Right hindlimb (tissue), 1 donor: Measurements from ENCODE around the gene USP50.
"Not testable (repeated sequence)": the region's sequence is repeated elsewhere in the genome, so short reads cannot be mapped to it uniquely, and the experiment has no call there.

ENCODE experiments used
- DNase-seq: peaks from one replicate; pipeline ENCODE4 v3.0.0-alpha.2; 2018

The USP50 gene

DNA sequence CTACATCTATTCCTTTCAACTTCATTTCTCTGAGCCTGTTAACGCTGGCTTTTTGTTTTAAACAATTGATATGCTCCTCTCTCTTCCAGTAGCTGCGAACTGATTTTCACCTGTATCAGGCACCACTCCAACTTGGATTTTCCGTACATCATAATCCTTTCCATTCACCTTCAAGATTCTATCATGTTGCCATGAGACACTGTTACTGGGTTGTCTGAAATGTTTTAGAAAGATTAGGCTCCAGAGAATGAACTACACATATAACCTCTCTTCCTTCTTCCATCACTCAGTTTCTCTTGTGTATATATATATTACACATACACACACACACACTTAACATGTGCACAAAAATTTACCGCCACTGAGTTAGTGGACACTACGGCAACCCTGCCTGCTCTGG lies at the start of gene USP50:
TSS of gene USP50 (minus strand) at position 101 of the 400 bp plus-strand sequence. CDS start 141 bp downstream, outside the sequence.
- no peak for DNase-seq

DNA sequence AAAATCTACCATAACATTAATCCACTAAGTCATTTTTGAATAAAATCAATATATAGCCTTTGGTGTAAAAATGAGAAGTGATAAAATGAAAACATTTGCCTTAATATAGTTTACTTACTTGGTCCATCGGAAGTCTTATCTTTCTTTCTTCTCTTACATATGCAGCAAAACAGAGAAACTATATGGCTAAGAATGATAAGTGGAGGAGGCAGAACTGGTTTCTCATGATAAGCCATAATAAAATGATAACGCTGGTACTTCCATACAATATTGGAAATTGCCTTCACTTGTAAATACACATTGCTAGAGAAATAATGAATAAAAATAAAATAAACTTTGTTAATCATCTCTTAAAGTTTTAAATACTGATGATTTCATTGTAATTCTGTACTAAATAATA lies 47.8 kb upstream of the USP50 start:
- no peak for DNase-seq

DNA sequence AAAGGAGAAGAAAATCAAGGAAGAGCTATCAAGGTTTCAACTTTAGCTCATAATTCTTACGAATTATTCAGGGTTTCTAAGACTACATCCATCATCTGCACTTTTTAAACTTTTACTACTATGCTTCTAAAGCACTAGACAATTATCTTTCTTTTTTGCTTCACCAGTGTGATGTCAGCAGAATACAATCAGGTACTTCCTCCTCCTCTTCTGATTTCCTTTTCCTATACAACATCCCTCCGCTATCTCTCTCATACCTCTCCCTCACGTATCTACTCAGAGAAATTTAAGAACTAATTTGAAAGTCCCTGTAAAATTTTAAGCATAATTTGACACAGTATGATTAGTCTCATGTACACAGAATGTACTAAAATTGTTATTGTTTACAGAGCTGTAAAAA lies 47.3 kb upstream of the USP50 start:
- no peak for DNase-seq

DNA sequence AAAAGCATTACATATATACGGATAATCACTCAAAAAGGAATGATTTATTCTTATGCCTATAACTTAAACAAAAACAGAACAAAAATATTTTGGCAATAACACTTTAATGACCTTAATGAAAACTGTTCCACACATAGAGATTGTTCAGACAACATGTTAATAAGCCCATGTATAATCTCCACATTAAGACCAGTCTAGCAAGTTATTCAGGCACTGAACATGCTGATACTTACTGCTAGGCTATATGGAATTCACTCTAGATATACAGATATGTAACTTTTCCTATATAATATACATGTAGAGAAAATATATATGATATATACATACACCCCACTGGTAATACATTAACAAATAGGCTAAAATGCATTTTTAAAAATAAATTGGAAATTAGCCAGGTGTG lies 43.8 kb upstream of the USP50 start:
- DNase-seq: no peak

DNA sequence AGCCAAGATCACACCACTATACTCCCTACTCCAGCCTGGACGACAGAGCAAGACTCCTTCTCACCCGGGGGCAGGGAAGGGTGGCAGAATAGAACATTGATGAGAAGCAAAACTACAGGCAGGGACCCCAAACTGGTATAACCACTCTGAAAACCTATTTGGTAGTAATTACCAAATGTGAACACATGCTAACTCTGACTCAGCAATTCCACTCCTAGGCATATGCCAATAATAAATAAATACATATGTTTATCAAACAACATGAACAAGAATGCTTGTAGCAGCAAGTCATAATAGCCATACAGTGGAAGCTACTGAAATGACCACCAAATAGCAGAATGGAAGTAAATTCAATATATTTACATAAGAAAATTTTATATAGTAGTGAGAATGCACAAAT lies 31.0 kb upstream of the USP50 start:
- no peak for DNase-seq

DNA sequence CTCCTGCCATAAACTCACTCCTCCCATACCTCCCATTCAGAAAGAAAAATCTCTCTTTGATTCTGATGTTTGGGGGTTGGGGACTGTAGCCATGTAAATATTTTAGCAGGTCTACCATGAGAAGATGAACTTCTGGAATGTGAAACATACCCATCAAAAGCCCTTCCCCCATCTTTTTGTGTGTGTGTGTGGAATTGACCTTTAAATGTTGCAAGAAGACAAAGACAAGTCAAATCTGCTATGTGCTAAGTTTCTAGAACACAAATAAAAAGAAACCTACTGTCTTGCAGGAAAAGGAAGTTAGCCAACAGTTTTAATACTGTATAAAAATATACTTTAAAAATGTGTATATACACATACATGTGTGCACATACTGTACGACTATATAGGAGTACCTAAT lies 29.7 kb upstream of the USP50 start:
- DNase-seq: no peak

DNA sequence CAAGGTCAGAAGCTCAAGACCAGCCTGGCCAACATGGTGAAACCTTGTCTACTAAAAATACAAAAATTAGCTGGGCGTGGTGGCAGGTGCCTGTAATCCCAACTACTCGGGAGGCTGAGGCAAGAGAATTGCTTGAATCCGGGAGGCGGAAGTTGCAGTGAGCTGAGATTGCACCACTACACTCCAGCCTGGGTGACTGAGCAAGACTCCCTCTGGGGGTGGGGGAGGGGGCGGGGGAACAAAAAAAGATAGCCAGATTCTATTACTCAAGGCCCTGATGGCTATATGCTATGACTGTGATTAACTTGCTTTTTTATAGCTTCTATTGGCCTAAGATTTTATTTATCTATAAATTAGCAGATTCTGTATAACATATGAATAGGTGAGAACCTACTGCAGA lies 27.4 kb upstream of the USP50 start:
- DNase-seq: not testable (repeated sequence)

DNA sequence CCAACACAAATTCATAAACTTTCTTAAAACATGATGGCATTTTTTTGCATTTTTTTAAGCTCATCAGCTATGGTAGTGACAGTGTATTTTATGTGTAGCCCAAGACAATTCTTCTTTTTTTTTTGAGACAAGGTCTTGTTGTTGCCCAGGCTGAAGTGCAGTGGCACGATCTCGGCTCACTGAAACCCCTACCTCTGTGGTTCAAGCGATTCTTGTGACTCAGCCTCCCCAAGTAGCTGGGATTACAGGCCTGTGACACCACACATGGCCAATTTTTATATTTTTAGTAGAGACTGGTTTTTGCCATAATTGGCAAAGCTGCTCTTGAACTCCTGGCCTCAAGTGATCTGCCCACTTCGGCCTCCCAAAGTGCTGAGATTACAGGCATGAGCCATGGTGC lies 17.3 kb upstream of the USP50 start:
- DNase-seq: no peak

DNA sequence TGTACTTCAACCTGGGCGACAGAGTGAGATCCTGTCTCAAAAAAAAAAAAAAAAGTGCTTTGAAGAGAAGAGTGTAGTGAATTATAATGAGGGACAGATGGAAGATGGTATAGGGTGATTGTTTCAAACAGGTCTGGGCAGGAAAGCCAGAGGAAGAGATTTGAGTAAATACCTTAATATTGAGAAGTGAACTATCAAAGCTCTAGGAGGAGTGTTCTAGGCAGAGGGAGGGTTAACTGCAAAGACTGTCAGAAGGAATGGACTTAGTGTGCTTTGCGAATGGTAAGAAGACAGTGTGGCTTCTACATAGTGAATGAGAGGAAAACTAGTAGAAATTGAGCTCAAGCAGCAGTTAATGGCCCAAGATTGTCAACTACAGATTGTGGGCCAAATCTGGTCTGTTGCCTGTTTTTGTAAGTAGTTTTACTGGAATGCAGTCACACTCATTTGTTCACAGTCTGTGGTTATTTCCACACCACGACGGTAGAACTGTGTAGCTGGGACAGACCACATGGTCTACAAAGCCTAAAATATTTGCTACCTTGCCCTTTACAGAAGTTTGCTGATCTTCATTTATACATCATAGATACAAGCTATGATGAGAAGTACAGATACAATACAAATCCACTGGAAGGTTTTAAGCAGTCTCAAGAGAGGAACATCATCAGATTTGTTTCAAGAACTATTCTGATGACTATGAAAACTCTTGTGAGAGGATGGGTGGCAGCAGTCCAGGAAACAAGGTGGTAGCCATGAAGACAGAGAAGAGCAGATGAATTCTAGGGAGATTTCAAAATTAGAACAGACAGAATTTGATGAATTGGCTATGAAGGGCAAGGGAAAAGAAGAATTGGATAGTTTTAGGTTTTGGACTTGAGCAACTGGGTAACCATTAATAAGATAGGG lies 16.5 kb upstream of the USP50 start:
- no peak for DNase-seq

DNA sequence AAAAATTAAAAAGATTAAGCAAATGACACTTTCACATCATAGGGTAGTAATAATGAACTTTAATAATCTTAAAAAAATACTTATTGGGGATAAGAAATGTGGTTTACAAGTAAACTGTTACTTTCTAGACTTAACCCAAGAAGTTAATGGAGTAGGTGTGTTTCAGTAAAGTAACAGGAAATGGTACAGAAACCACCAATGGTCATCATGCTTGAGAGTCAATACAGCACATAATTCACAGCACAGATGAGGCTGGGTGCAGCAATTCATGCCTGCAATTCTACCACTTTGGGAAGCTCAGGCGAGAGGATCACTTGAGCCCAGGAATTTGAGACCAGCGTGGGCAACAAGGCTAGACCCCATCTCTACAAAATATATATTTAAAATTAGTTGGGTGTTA lies 11.5 kb upstream of the USP50 start:
- no peak for DNase-seq

DNA sequence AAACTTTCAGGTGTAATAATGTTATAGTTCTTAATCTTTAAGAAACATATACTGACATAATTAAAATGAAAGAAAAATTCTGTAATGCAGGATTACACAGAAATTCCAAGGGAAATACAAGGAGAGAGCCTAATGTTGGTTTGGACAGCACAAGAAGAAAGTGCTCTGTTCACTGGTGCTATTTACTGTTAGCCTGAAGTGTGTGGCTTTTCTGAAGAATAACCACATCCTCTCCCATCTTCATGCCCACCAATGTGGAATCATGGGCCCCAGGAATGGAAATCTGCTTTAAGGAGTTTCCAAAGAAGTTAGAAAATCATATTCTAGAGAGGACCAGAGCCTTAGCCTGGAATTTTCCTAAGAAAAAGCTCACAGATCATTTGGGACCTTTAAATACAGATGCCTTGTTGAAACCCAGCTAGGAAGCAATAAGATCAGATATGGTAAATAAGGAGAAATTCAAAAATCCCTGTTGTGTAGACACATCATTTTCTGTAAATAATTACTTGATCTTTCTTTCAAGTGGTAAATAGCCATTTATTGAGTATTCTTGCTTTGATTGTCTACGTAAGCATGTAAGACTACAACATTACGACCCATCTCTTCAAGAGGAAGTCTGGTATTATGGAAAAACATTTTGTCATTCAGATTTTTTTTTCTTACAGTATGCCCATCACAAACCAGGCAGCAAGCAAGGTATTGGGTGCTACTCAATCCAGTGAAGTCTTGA lies 10.3 kb upstream of the USP50 start:
- no peak for DNase-seq

DNA sequence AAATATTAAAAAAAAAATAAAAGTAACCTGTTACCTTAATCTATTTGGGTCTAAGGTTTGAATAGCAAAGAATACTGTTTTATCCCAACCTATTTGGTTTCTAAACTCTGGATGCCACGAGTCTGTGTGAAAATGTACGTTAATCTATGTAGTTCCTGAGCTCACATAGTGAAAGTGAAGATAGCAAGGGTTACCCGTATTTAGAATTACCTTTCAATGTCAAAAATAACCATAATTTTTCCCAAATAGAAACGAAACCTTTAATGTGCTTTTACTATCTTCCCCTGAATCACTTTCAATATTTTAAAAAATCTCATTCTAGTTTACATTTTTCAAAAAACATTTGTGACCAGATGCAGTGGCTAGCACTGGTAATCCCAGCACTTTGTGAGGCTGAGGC lies 5.8 kb upstream of the USP50 start:
- no peak for DNase-seq

DNA sequence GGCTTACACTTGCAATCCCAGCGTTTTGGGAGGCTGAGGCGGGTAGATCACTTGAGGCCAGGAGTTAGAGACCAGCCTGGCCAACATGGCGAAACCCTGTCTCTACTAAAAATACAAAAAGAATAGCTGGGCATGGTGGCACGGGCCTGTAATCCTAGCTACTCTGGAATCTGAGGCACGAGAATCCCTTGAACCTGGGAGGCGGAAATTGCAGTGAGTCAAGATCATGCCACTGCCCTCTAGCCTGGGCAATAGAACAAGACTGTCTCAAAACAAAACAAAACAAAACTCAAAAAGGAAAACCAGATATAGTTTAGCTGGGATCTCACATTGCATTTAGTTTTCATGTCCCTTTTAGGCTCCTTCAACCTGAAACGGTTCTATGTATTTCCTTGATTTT lies 2.9 kb upstream of the USP50 start:
- no peak for DNase-seq

DNA sequence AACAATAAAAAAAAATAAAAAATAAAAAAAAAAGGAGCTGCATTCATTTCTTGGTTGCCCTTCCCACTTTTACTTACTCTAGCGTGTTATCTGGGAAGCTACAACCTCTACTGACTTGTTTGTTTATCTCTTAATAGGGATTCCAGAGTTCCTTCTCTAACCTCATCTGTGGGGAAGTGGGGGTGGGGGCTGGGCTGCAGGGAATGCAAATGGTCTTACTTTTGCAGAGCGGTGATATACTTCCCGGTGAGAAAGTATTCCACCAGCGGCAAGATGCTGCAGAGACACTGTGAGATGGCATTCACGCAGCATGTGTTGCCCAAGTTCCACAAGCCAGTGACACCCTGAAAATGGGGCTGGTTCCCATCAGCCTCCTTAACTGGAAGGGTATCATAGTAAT lies 2.1 kb downstream of the USP50 start:
- no peak for DNase-seq

DNA sequence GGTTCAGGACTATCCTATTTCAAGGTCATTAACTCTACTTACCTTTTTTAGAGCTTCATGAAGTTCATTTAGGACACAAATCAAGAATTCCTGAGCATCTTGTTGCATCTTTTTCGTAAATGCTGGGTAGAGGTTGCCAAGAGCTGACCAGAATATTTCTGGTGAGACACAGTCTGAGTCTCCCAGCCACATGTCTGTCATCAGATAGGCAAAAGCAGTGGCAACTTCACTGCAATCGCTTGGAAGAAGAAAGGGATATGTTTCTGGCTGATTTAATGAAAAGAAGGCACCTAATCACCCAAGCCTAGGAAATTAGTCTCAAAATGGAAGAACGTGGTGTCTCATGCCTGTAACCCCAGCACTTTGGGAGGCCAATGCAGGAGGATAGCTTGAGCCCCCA lies 2.9 kb downstream of the USP50 start:
- no peak for DNase-seq

DNA sequence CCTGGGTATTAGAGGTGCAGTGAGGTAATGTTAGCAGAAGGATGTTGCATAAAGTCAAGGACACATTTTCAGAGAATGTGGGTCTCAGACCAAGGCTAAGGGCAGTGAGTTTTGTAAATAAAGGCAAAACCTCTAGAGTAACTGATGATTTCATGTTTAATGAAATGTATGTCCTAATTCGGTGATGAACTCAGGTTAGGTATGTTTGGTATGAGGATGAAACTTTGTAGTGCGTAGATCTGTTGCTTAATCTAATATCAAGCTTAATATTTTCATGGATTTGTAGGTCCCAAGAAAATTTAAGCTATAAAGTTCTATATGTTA lies 3.6 kb downstream of the USP50 start:
- no peak for DNase-seq

DNA sequence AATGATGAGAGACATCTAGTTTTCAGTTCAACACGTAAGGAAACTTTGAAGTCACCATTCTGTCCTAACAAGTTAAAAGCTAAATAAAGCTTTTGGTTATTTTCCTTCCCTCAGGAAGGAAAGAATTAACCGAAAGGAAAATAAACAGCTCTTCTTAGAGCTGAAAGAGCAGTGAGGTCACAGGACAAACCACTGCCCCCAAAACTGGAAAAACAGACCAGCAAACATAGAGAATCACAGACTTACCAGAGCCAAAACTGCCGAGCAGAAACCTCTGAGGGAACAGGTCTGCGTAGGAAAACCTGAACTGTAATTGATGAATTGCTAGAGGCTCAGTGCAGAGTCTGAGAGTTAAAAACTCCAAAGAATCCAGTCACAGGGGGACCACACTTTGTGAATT lies 14.7 kb downstream of the USP50 start:
- peak; percentile 28 for DNase-seq

DNA sequence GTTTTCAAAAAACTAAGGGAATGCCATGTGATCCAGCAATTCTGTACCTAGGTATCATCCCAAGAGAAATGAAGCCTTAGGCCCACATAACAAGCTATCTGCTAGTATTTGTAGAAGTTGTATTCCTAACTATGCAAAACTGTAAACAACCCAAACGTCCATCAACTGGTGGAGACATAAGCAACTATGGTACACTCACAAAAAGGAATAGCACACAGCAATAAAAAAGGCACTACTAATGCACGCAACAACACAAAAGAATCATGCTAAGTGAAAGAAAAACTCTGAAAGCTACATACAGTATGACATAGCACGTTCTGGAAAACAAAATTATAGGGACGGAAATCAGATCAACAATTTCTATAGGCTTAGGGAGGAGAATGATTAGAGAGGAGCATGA lies 15.3 kb downstream of the USP50 start:
- no peak for DNase-seq

DNA sequence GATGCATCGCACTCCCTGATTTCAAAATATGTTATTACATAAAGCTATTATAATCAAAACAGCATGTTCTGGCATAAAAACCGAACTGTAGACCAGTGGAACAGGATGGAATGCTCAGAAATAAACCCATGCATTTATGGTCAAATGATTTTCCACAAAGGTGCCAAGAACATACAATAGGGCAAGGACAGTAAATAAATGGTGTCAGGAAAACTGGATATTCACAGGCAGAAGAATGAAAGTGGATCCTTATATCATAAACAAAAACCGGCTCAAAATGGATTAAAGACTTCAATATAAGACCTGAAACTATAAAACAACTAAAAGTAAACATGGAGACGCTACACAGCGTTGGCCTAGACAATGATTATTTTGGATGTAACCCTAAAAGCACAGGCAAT lies 22.6 kb downstream of the USP50 start:
- no peak for DNase-seq

DNA sequence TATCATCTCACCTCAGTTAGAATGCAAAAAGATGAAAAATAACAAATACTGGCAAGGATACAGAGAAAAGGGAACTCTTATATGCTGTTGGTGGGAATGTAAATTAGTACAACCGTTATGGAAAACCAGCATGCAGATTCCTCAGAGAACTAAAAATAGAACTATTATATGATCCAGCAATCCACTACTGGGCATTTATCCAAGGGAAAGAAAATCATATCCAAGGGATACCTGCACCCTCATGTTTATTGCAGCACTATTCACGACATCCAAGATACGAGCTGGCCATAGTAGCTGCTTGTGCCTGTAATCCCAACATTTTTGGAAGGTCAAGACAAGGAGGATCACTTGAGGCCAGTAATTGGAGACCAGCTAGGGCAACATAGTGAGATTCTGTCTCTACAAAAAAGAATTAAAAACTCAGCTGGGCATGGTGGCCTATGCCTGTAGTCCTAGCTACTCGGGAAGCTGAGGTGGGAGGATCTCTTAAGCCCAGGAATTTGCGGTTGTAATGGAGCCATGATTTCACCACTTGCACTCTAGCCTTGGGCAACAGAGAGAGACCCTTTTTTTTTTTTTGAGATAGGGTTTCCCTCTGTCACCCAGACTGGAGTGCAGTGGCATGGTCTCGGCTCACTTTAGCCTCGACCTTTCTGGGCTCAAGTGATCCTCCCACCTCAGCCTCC lies 26.6 kb downstream of the USP50 start:
- no peak for DNase-seq

DNA sequence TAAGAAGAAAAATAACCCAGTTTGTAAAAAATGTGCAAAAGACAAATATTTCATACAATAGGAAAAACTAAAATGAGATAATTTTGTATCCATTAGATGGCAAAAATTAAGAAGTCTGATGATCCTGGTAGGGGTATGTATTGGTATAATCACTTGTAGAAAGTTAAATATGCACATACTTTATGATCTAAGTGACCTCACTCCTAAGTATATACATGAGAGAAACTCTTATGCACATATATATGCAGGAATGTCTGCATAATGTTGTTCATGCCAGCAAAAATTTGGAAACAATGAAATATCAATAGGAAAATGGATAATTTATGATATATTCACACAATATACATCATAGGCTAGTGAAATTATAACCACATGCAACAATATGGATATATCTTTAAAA lies 33.5 kb downstream of the USP50 start:
- no peak for DNase-seq

DNA sequence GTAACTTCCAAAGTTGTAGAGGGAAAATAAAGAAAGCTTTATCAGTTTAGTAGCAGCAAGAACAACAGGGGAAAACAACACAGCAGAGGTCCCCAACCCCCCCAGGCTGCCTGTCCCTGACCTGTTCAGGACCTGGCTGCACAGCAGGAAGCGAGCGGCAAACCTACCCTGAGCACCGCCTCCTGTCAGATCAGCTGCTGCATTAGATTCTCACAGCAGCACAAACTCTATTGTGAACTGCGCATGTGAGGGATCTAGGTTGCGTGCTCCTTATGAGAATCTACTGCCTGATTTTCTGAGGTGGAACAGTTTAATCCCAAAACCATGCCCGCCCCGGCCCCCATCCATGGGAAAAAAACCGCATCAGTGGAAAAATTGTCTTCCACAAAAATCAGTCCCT lies 40.3 kb downstream of the USP50 start:
- no peak for DNase-seq

DNA sequence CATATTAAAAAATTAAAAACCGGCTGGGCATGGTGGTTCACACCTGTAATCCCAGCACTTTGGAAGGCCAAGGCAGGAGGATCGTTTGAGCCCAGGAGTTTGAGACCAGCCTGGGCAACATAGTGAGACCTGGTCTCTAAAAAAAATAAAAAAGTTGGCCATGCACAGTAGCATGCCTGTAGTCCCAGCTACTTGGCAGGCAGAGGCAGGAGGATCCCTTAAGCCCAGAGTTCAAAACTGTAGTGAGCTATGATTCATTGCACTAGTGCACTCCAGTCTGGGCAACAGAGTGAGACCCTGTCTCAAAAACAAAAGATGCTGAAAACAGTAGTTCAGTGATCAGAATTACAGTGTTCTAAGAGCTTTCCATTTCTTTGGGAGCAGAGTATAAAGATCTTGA lies 40.8 kb downstream of the USP50 start:
- not testable (repeated sequence) for DNase-seq

DNA sequence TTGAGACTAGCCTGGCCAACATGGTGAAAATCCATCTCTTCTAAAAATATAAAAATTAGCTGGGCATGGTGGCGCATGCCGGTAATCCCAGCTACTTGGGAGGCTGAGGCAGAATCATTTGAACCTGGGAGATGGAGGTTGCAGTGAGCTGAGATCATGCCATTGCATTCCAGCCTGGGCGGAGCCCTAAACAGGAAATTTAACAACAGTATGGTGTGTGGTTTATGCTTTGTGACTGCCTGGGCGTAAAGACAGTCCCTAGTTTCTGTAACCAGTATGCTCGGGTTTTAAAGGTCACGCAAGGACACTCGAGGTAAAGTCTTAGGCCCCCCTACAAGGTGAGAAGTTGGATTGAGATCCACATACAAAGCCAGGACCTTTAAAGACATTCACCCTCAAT lies 43.3 kb downstream of the USP50 start:
- DNase-seq: no peak
